SK-N-SH (cell line): ENCODE data around the gene NUP188. TPM values are rescaled to one million over a fixed set of nuclear protein-coding genes. Genes with fewer than 3 reads are reported as not detected.

Experiments used
- CTCF ChIA-PET: fragments of 300-600, 350-600 bp; formaldehyde crosslinking; extraction: SDS; loops from one replicate; lab custom pipeline; 2021; lab: Yijun Ruan, JAX
- POLR2A ChIA-PET: fragments of 350-600 bp; sonication (Branson Sonifier 250); formaldehyde crosslinking; extraction: SDS; loops from one replicate; lab custom pipeline; 2020; ENCODE audit warnings: antibody characterized with exemption, inconsistent platforms; lab: Yijun Ruan, JAX
- DNase-seq: peaks from one replicate; pipeline ENCODE4 v3.0.0; 2012
- H2AFZ ChIP-seq: fragments of 200-600 bp; sonication (generic); 2 replicates; pipeline ENCODE4 v1.8.1; 2016; ENCODE audit warnings: antibody characterized with exemption, mild to moderate bottlenecking, low read depth
- H3F3A ChIP-seq: fragments of 200-600 bp; sonication (generic); replicated peaks from 2 replicates; pipeline ENCODE3; 2016; ENCODE audit warnings: antibody characterized with exemption, mild to moderate bottlenecking; ENCODE audit not compliant: insufficient read depth
- H3K27ac ChIP-seq, 2 experiments: fragments of 200-500 bp in 1 of 2; fragments of 200-600 bp in 1 of 2; sonication (Bioruptor generic) in 1 of 2; sonication (generic), shearing (Covaris generic) in 1 of 2; 2 replicates each; pipeline versions ENCODE4 v1.5.1 to v1.6.1; 2014 to 2016; ENCODE audit warnings: low read depth in 2 of 2, inconsistent platforms in 1 of 2, low read length in 1 of 2, mild to moderate bottlenecking in 1 of 2, mixed read lengths in 1 of 2
- H3K27me3 ChIP-seq: fragments of 200-600 bp; sonication (generic), shearing (Covaris generic); 2 replicates; pipeline ENCODE4 v1.6.1; 2016; ENCODE audit warnings: mixed run types; ENCODE audit not compliant: insufficient read depth
- H3K36me3 ChIP-seq, 2 experiments: fragments of 200-500 bp in 1 of 2; fragments of 200-600 bp in 1 of 2; sonication (Bioruptor generic) in 1 of 2; sonication (generic) in 1 of 2; replicated peaks in 1 of 2; 2 replicates each; pipeline versions ENCODE3 to v1.5.1; 2014 to 2016; ENCODE audit warnings: low read length in 1 of 2, mild to moderate bottlenecking in 1 of 2; ENCODE audit not compliant: insufficient read depth in 2 of 2, control insufficient read depth in 1 of 2
- H3K4me1 ChIP-seq, 2 experiments: fragments of 200-500 bp in 1 of 2; fragments of 200-600 bp in 1 of 2; sonication (Bioruptor generic) in 1 of 2; sonication (generic), shearing (Covaris generic) in 1 of 2; 2 replicates each; pipeline versions ENCODE4 v1.5.1 to v1.6.1; 2014 to 2016; ENCODE audit warnings: low read depth in 1 of 2, low read length in 1 of 2, mixed run types in 1 of 2; ENCODE audit not compliant: insufficient read depth in 2 of 2, control insufficient read depth in 1 of 2
- H3K4me2 ChIP-seq: fragments of 200-600 bp; sonication (generic), shearing (Covaris generic); 2 replicates; pipeline ENCODE4 v1.6.1; 2017; ENCODE audit warnings: mixed run types
- H3K4me3 ChIP-seq, 2 experiments: fragments of 200-500 bp in 1 of 2; fragments of 200-600 bp in 1 of 2; sonication (Bioruptor generic) in 1 of 2; sonication (generic), shearing (Covaris generic) in 1 of 2; 2 replicates each; pipeline versions ENCODE4 v1.5.1 to v1.8.1; 2014 to 2016; ENCODE audit warnings: low read depth in 2 of 2, inconsistent platforms in 1 of 2, low read length in 1 of 2, mild to moderate bottlenecking in 1 of 2, mixed read lengths in 1 of 2, moderate library complexity in 1 of 2
- H3K79me2 ChIP-seq: fragments of 200-600 bp; sonication (generic); 2 replicates; pipeline ENCODE4 v1.8.1; 2017; ENCODE audit warnings: mild to moderate bottlenecking; ENCODE audit not compliant: insufficient read depth
- H3K9ac ChIP-seq: fragments of 200-600 bp; sonication (generic); 2 replicates; pipeline ENCODE4 v1.6.1; 2017; ENCODE audit warnings: mixed run types
- H3K9me2 ChIP-seq: fragments of 200-600 bp; sonication (generic); 2 replicates; pipeline ENCODE4 v1.6.1; 2017; ENCODE audit warnings: mixed run types
- H3K9me3 ChIP-seq: fragments of 200-600 bp; sonication (generic); 2 replicates; pipeline ENCODE4 v1.6.1; 2017; ENCODE audit warnings: mixed run types, mild to moderate bottlenecking, moderate library complexity
- H4K20me1 ChIP-seq: fragments of 200-600 bp; sonication (generic); 2 replicates; pipeline ENCODE4 v1.6.1; 2017; ENCODE audit warnings: mild to moderate bottlenecking, mixed run types; ENCODE audit not compliant: insufficient read depth
- CTCF ChIP-seq: fragments of 200-600 bp; sonication (generic); IDR thresholded peaks from 2 replicates; pipeline ENCODE4 v1.6.1; 2017; ENCODE audit warnings: antibody characterized with exemption, mild to moderate bottlenecking, moderate library complexity
- ELF1 ChIP-seq: IDR thresholded peaks from 2 replicates; pipeline ENCODE4 v1.4.0; 2012
- EP300 ChIP-seq, 2 experiments: IDR thresholded peaks; 2 replicates each; pipeline versions ENCODE4 v1.4.0 to v1.6.1; 2012; ENCODE audit warnings: borderline replicate concordance in 1 of 2, low read depth in 1 of 2, low read length in 1 of 2
- EZH2phosphoT487 ChIP-seq: fragments of 200-600 bp; sonication (generic); IDR thresholded peaks from 2 replicates; pipeline ENCODE4 v1.6.1; 2017; ENCODE audit warnings: low read depth, mixed run types, mild to moderate bottlenecking, antibody characterized with exemption, moderate library complexity, borderline replicate concordance
- FOSL2 ChIP-seq: IDR thresholded peaks from 2 replicates; pipeline ENCODE4 v1.4.0; 2012; ENCODE audit warnings: low read depth, mild to moderate bottlenecking, moderate library complexity, borderline replicate concordance
- FOXJ3 ChIP-seq: sonication (generic); formaldehyde crosslinking; IDR thresholded peaks from 2 replicates; pipeline ENCODE4 v1.5.1; 2020; ENCODE audit warnings: mild to moderate bottlenecking, missing genetic modification reagents
- GABPA ChIP-seq: IDR thresholded peaks from 2 replicates; pipeline ENCODE4 v1.4.0; 2012; ENCODE audit warnings: low read depth, mild to moderate bottlenecking
- JUND ChIP-seq: IDR thresholded peaks from 2 replicates; pipeline ENCODE4 v1.4.0; 2012
- MEF2A ChIP-seq: IDR thresholded peaks from 2 replicates; pipeline ENCODE4 v1.4.0; 2012; ENCODE audit warnings: low read depth, borderline replicate concordance
- NRF1 ChIP-seq: IDR thresholded peaks from 2 replicates; pipeline ENCODE4 v1.6.1; 2012; ENCODE audit warnings: low read depth, mild to moderate bottlenecking, low read length
- RAD21 ChIP-seq: IDR thresholded peaks from 2 replicates; pipeline ENCODE4 v1.6.1; 2012; ENCODE audit warnings: mild to moderate bottlenecking, low read length
- SIN3A ChIP-seq: IDR thresholded peaks from 2 replicates; pipeline ENCODE4 v1.6.1; 2012; ENCODE audit warnings: low read depth, mild to moderate bottlenecking, low read length, moderate library complexity, borderline replicate concordance
- TCF12 ChIP-seq: IDR thresholded peaks from 2 replicates; pipeline ENCODE4 v1.4.0; 2012
- TEAD4 ChIP-seq: IDR thresholded peaks from 2 replicates; pipeline ENCODE4 v1.4.0; 2012; ENCODE audit warnings: mild to moderate bottlenecking, borderline replicate concordance; ENCODE audit not compliant: insufficient read depth
- USF2 ChIP-seq: fragments of 150-350 bp; IDR thresholded peaks from 2 replicates; pipeline ENCODE4 v1.6.1; 2017; ENCODE audit warnings: antibody characterized with exemption, low read length, low read depth, borderline replicate concordance
- ZBTB33 ChIP-seq: IDR thresholded peaks from 2 replicates; pipeline ENCODE4 v1.4.0; 2012; ENCODE audit warnings: low read depth, borderline replicate concordance
- WGBS: methylation state at CpG from one replicate; pipeline ENCODE4 v1.1.6; 2017; ENCODE audit warnings: low lambda C conversion rate; 5-methylcytosine and 5-hydroxymethylcytosine counted together
- polyA plus RNA-seq, 3 experiments: library from polyadenylated mRNA; depleted of rRNA; stranded (reverse); fragments of >200 nt; gene quantifications; 2 replicates each; pipeline ENCODE4 v1.2.3, GENCODE V29; 2012

Gene NUP188
- polyA plus RNA-seq, 1 of the 3 experiments (the other 2 are of a cell fraction): 49.5 TPM

GRCh38 chr9:129040113-129040643 is 92.7 kb downstream of the NUP188 start:
- H3K4me2 ChIP-seq: no peak overlapping the region
- ChIA-PET CTCF (interaction anchor here (0.6 to 1.1 kb wide), 2 partner anchors 11 to 98 kb away, joined by 3 to 6 read pairs; no protein-coding TSS in a partner anchor), POLR2A (no interaction called here)
- no peak overlapping the region for H3K4me3 ChIP-seq
- no peaks in the 10 kb centered on the region for H3F3A ChIP-seq
- H3K9me2 ChIP-seq: no peaks in the 10 kb centered on the region
- TF ChIP-seq USF2: no peak
- 100% methylated on average over 7 of the region's 12 CpGs for whole genome bisulfite sequencing
- DNase-seq: peak; percentile 7
- H3K27me3 ChIP-seq: no peaks in the 10 kb centered on the region
- no peak overlapping the region for H3K9ac ChIP-seq
- H2AFZ ChIP-seq: no peak overlapping the region
- no peaks in the 10 kb centered on the region for H3K9me3 ChIP-seq
- no peak overlapping the region; a peak in 1 of 4 replicates for H3K27ac ChIP-seq
- peaks cover 4% of the 10 kb centered on the region; the same call in 1 of the 2 replicates for H4K20me1 ChIP-seq
- peaks cover 7 to 36% of the 10 kb centered on the region in 2 experiments; a peak in 3 of 4 replicates for H3K4me1 ChIP-seq
- peaks cover 2 to 11% of the 10 kb centered on the region in 2 experiments for H3K36me3 ChIP-seq
- H3K79me2 ChIP-seq: peaks cover 37% of the 10 kb centered on the region

GRCh38 chr9:129042016-129042415 is 94.5 kb downstream of the NUP188 start:
- DNase-seq: peak; percentile 84
- POLR2A ChIA-PET: no interaction called here
- H3K36me3 ChIP-seq: peaks cover 3 to 11% of the 10 kb centered on the region in 2 experiments
- H3K9ac ChIP-seq: no peak overlapping the region
- no peaks in the 10 kb centered on the region for H3K9me2 ChIP-seq
- peak overlapping the region in 1 of 2 experiments; percentile 83; a peak in 2 of 4 replicates for H3K27ac ChIP-seq
- no peak overlapping the region for H3K4me3 ChIP-seq
- peaks cover 4% of the 10 kb centered on the region; the same call in 1 of the 2 replicates for H4K20me1 ChIP-seq
- WGBS: 84% methylated on average over 6 of the region's 16 CpGs
- H3K79me2 ChIP-seq: peaks cover 31% of the 10 kb centered on the region
- no peak overlapping the region for H2AFZ ChIP-seq
- no peaks in the 10 kb centered on the region for H3K27me3 ChIP-seq
- H3K4me1 ChIP-seq: peaks cover 7 to 33% of the 10 kb centered on the region in 2 experiments; a peak in 3 of 4 replicates
- CTCF ChIA-PET: no interaction called here
- H3K4me2 ChIP-seq: no peak overlapping the region
- no peaks in the 10 kb centered on the region for H3F3A ChIP-seq
- TF ChIP-seq CTCF (no peak), TCF12 (no peak; the same call in 1 of the 2 replicates), TEAD4 (no peak), RAD21 (no peak), FOXJ3 (CRISPR knock-in tag) (no peak), EP300 (IDR thresholded peaks at IDR 0.05; ENCODE audit: borderline replicate concordance in 1 of 2, low read depth in 1 of 2, low read length in 1 of 2) (no peak), ELF1 (no peak), EZH2phosphoT487 (no peak), MEF2A (no peak), GABPA (no peak), FOSL2 (no peak), NRF1 (no peak), ZBTB33 (no peak), JUND (no peak), SIN3A (no peak)
- TF ChIP-seq, all 33 proteins: peak for 0
- H3K9me3 ChIP-seq: no peaks in the 10 kb centered on the region
